ENCODE results near the gene PACS1. TPM values are rescaled to one million over a fixed set of nuclear protein-coding genes. Genes with fewer than 3 reads are reported as not detected.

PACS1 gene
- polyA plus RNA-seq, 1 experiment: 27.1 TPM

- ChIA-PET POLR2A (interaction anchor here (0.6 kb wide), 2 partner anchors 9 to 56 kb away, joined by 3 to 4 read pairs; no protein-coding TSS in a partner anchor), CTCF (interaction anchor here (1.2 to 2.9 kb wide), 2 partner anchors 10 to 59 kb away, joined by 4 to 10 read pairs; no protein-coding TSS in a partner anchor)
- Histone ChIP-seq H3K27ac (ENCODE audit: low read depth, low read length) (peak overlapping the region; percentile 81), H3K4me3 (ENCODE audit: low read depth, low read length) (no peak overlapping the region), H3K27me3 (ENCODE audit: control insufficient read depth, insufficient read depth, low read length) (no peaks in the 10 kb centered on the region), H3K9me3 (ENCODE audit: control insufficient read depth, insufficient read depth, low read length) (no peaks in the 10 kb centered on the region)
- DNase-seq (ENCODE audit: low read depth, low spot score): no peak
- TF ChIP-seq CTCF (IDR thresholded peaks at IDR 0.05; ENCODE audit: low read depth, low read length): no peak
Observed at GRCh38 chr11:66126808-66127555, 56.9 kb downstream of the PACS1 start.

GRCh38 chr11:66130978-66131377 is 60.9 kb downstream of the PACS1 start:
- ChIA-PET POLR2A (no interaction called here), CTCF (no interaction called here)
- no peak for DNase-seq (ENCODE audit: low read depth, low spot score)
- TF ChIP-seq CTCF (IDR thresholded peaks at IDR 0.05; ENCODE audit: low read depth, low read length): no peak
- no peaks in the 10 kb centered on the region for H3K27me3 ChIP-seq (ENCODE audit: control insufficient read depth, insufficient read depth, low read length)
- H3K27ac ChIP-seq (ENCODE audit: low read depth, low read length): no peak overlapping the region
- no peak overlapping the region for H3K4me3 ChIP-seq (ENCODE audit: low read depth, low read length)
- H3K9me3 ChIP-seq (ENCODE audit: control insufficient read depth, insufficient read depth, low read length): no peaks in the 10 kb centered on the region

DNA sequence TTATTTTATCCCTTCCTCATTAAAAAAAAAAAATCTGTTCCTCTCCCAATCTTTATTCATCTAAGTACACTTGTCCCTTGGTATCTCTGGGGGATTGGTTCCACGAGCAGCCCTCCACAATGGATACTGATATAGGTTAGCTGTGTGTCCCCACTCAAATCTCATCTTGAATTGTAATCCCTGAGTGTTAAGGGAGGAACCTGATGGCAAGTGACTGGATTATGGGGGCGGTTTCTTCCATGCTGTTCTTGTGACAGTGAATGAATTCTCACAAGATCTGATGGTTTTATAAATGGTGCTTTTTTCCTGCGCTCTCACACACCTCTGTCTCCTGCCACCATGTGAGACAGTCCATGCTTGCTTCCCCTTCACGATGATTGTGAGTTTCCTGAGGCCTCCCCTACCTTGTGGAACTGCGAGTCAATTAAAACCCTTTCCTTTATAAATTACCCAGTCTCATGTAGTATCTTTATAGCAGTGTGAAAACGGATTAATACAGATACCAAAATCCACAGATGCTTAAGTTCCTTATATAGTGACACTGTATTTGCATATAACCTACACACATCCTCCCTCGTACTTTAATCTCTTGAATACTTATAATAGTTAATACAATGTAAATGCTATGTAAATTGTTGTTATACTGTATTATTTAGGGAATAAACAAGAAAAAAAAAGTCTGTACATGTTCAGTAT is 62.0 kb downstream of the PACS1 start:
- TF ChIP-seq CTCF (IDR thresholded peaks at IDR 0.05; ENCODE audit: low read depth, low read length): no peak
- ChIA-PET CTCF (no interaction called here), POLR2A (no interaction called here)
- Histone ChIP-seq H3K4me3 (ENCODE audit: low read depth, low read length) (no peak overlapping the region), H3K27me3 (ENCODE audit: control insufficient read depth, insufficient read depth, low read length) (no peaks in the 10 kb centered on the region), H3K27ac (ENCODE audit: low read depth, low read length) (no peak overlapping the region), H3K9me3 (ENCODE audit: control insufficient read depth, insufficient read depth, low read length) (no peaks in the 10 kb centered on the region)
- DNase-seq (ENCODE audit: low read depth, low spot score): no peak

GRCh38 chr11:66133216-66133775 is 63.2 kb downstream of the PACS1 start:
- Histone ChIP-seq H3K4me3 (ENCODE audit: low read depth, low read length) (no peak overlapping the region), H3K27me3 (ENCODE audit: control insufficient read depth, insufficient read depth, low read length) (no peaks in the 10 kb centered on the region), H3K27ac (ENCODE audit: low read depth, low read length) (no peak overlapping the region), H3K9me3 (ENCODE audit: control insufficient read depth, insufficient read depth, low read length) (no peaks in the 10 kb centered on the region)
- POLR2A ChIA-PET: interaction anchor here (1.2 kb wide), 1 partner anchor 52 kb away, joined by 3 read pairs; no protein-coding TSS in a partner anchor
- DNase-seq (ENCODE audit: low read depth, low spot score): no peak
- TF ChIP-seq CTCF (IDR thresholded peaks at IDR 0.05; ENCODE audit: low read depth, low read length): no peak
- CTCF ChIA-PET: interaction anchor here (1.0 to 1.1 kb wide), 2 partner anchors 15 to 65 kb away, joined by 4 to 5 read pairs; no protein-coding TSS in a partner anchor

Data from AG04450 (cell line).